ENCODE measurements around the gene APOBEC3C. TPM values are rescaled to one million over a fixed set of nuclear protein-coding genes. Genes with fewer than 3 reads are reported as not detected.
"Not testable (repeated sequence)": the region's sequence is repeated elsewhere in the genome, so short reads cannot be mapped to it uniquely, and the experiment has no call there.

The APOBEC3C gene
- total RNA-seq, 2 experiments from 2014 or later: 82.2 to 82.6 TPM

GRCh38 chr22:39055658-39056057 lies 41.6 kb downstream of the APOBEC3C start:
- Mint-ChIP-seq H3K9me3 (no peaks in the 10 kb centered on the region), H3K4me1 (ENCODE audit: low read depth) (no peaks in the 10 kb centered on the region), H3K4me3 (no peak overlapping the region), H3K27me3 (no peaks in the 10 kb centered on the region), H3K27ac (no peak overlapping the region), H3K36me3 (ENCODE audit: low read depth) (no peaks in the 10 kb centered on the region)
- no peak for DNase-seq
- no peak for TF ChIP-seq CTCF (IDR thresholded peaks at IDR 0.05)
- ChIA-PET CTCF (no interaction called here), POLR2A (no interaction called here)
- intact Hi-C loops (cut with micrococcal nuclease): no loop called here
- no peak for ATAC-seq

GRCh38 chr22:39061290-39061689 lies 47.2 kb downstream of the APOBEC3C start:
- H3K36me3 Mint-ChIP-seq (ENCODE audit: low read depth); H3K27me3 Mint-ChIP-seq; H3K4me1 Mint-ChIP-seq (ENCODE audit: low read depth); POLR2A ChIA-PET; CTCF ChIA-PET; ATAC-seq; H3K4me3 Mint-ChIP-seq; H3K9me3 Mint-ChIP-seq; H3K27ac Mint-ChIP-seq; DNase-seq; intact Hi-C loops (cut with micrococcal nuclease): not testable (repeated sequence)

- CTCF ChIA-PET; DNase-seq; H3K4me1 Mint-ChIP-seq (ENCODE audit: low read depth); H3K27me3 Mint-ChIP-seq; H3K9me3 Mint-ChIP-seq; H3K36me3 Mint-ChIP-seq (ENCODE audit: low read depth); ATAC-seq; H3K27ac Mint-ChIP-seq; H3K4me3 Mint-ChIP-seq; POLR2A ChIA-PET; intact Hi-C loops (cut with micrococcal nuclease): not testable (repeated sequence)
Observed at GRCh38 chr22:39061951-39062350, 47.9 kb downstream of the APOBEC3C start.

- CTCF ChIA-PET; H3K27ac Mint-ChIP-seq; H3K4me1 Mint-ChIP-seq (ENCODE audit: low read depth); DNase-seq; H3K36me3 Mint-ChIP-seq (ENCODE audit: low read depth); H3K27me3 Mint-ChIP-seq; H3K4me3 Mint-ChIP-seq; intact Hi-C loops (cut with micrococcal nuclease); H3K9me3 Mint-ChIP-seq; POLR2A ChIA-PET; ATAC-seq: not testable (repeated sequence)
Observed at GRCh38 chr22:39063904-39064303, 49.8 kb downstream of the APOBEC3C start.

DNA sequence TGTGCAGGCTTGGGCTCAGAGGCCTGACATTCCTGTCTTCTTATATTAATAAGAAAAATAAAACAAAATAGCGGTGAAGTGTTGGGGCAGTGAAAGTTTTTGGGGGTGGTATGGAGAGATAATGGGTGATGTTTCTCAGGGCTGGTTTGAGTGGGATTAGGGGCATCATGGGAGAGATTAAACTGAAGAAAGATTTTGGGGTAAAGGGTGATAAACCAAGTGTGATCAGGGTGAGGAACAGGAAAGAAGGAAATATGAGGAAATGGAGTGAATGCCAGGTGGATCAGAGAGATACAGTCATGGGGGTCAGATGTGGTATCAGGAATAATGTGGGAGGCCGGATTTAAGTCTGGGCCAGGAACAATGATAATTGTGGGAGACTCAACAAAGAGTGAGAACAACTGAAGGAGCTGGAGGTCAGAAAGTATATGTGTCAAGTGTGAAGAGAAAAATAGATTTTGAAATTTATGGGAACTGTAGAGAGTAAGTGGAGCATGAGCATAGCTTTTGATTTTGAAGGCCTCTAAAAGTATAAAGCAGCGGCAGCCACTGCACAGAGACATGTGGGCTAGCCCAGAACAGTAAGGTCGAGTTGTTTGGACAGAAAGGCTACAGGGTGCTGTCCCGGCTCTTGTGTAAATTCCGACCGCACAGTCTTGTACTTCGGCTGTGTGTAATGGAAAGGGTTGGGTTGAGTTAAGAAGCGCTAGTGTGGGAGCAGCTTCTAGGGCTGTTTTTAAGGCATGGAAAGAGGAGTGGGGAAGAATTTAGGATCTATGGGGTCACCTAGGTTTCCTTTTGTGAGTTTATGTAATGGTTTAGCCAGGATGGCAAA lies 52.6 kb downstream of the APOBEC3C start:
- H3K4me3 Mint-ChIP-seq; DNase-seq; CTCF ChIA-PET; H3K36me3 Mint-ChIP-seq (ENCODE audit: low read depth); intact Hi-C loops (cut with micrococcal nuclease); H3K27me3 Mint-ChIP-seq; H3K9me3 Mint-ChIP-seq; H3K4me1 Mint-ChIP-seq (ENCODE audit: low read depth); H3K27ac Mint-ChIP-seq: not testable (repeated sequence)
- peak; percentile 28 for ATAC-seq
- POLR2A ChIA-PET: interaction anchor here (0.8 to 1.5 kb wide), 3 partner anchors 10 to 20 kb away, joined by 3 to 5 read pairs (median 4); partner anchors contain the start of gene APOBEC3G

DNA sequence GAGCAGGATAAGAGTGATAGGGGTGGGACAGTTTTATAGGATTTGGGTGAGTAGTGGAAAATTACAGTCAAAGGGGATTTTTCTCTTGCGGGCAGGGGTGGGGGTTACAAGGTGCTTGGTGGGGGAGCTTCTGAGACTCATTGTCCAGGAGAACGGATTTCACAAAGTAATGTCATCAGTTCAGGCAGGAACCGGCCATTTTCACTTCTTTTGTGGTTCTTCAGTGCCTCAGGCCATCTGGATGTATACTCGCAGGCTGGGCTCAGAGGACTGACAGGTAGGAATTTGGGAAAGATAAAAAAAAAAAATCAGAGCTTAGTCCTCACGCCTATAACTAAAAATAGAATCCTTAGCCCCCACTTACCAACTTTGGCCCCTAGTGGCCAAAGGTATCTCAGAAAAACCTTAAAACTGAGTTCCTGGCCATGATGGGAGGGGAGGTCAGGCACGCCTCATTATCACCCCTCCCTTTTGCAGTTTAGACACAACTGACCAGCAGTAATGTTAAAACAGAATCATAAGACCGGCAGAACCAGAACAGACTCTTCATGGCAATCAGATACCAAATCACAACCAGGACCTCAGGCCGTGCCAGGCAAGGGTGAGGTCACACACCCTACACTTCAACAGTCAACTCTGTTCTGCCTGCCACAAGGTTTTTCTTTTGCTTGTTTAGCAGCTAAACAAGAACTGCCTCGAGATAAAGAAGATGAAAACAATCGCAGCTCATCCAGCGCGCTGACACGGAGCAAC lies 54.2 kb downstream of the APOBEC3C start:
- H3K27me3 Mint-ChIP-seq: no peaks in the 10 kb centered on the region
- H3K27ac Mint-ChIP-seq: no peak overlapping the region
- POLR2A ChIA-PET: interaction anchor here (0.6 to 1.5 kb wide), 4 partner anchors 9 to 20 kb away, joined by 3 to 4 read pairs (median 4); no protein-coding TSS in a partner anchor

More for the DNA sequence above, 54.2 kb downstream of the APOBEC3C start:
- Mint-ChIP-seq H3K9me3 (peaks cover 1% of the 10 kb centered on the region), H3K4me1 (ENCODE audit: low read depth) (peaks cover 13% of the 10 kb centered on the region), H3K4me3 (no peak overlapping the region), H3K36me3 (ENCODE audit: low read depth) (no peaks in the 10 kb centered on the region)
- intact Hi-C loops (cut with micrococcal nuclease): no loop called here
- CTCF ChIA-PET: no interaction called here
- TF ChIP-seq CTCF (IDR thresholded peaks at IDR 0.05): no peak
- ATAC-seq (no peak), DNase-seq (no peak)

Other genes with a start within 250 kb of the APOBEC3C start
- 1 to 10 TPM; 5.5 to 6.0 TPM for gene DNAL4, start 220.1 kb upstream of the APOBEC3C start, total RNA-seq
- under 1 TPM; 0.69 to 0.83 TPM for gene NPTXR, start 170.2 kb upstream of the APOBEC3C start, total RNA-seq
- gene CBX6, start 142.0 kb upstream of the APOBEC3C start, total RNA-seq: 10 to 100 TPM; 97.7 to 99.4 TPM
- not detected for gene APOBEC3A, start 56.6 kb upstream of the APOBEC3C start, total RNA-seq
- gene APOBEC3B, start 31.9 kb upstream of the APOBEC3C start, total RNA-seq: 1 to 10 TPM; 5.0 to 5.1 TPM
- 10 to 100 TPM; 34.4 to 34.9 TPM for gene APOBEC3D, start 6.9 kb downstream of the APOBEC3C start, total RNA-seq
- 10 to 100 TPM; 20.7 to 25.0 TPM for gene APOBEC3F, start 26.6 kb downstream of the APOBEC3C start, total RNA-seq
- gene APOBEC3G, start 63.0 kb downstream of the APOBEC3C start, total RNA-seq: 10 to 100 TPM; 66.0 to 66.5 TPM
- gene APOBEC3H, start 83.0 kb downstream of the APOBEC3C start, total RNA-seq: 1 to 10 TPM; 6.8 to 7.1 TPM
- 10 to 100 TPM; 23.6 to 25.0 TPM for gene CBX7, start 138.4 kb downstream of the APOBEC3C start, total RNA-seq
- gene PDGFB, start 230.7 kb downstream of the APOBEC3C start, total RNA-seq: 1 to 10 TPM; 1.7 to 3.0 TPM